GM13977 (cell line): Measurements from ENCODE around the gene ATP1B4.

Experiments
- DNase-seq: peaks from one replicate; pipeline ENCODE4 v3.0.0; 2012; ENCODE audit warnings: low spot score
- CTCF ChIP-seq: IDR thresholded peaks from 2 replicates; pipeline ENCODE4 v1.5.1; 2012; ENCODE audit warnings: mild to moderate bottlenecking, control low read depth; ENCODE audit not compliant: insufficient read depth; ENCODE audit errors: extremely low read depth, missing control alignments
- in situ Hi-C: fragments of 300-500 bp; cut with MboI; formaldehyde crosslinking; loops from one replicate; pipeline ENCODE4 v1.12.0; 2022; ENCODE audit warnings: low sequenced_read_pairs, low pct_unique_long_range_greater_than_20kb, mixed read lengths, inconsistent platforms; ENCODE audit not compliant: unreplicated experiment

Gene ATP1B4

GRCh38 chrX:120380699-120381098 is 18.8 kb downstream of the ATP1B4 start:
- in situ Hi-C loops, result no loop called here
- peak; percentile 37 for TF ChIP-seq CTCF
- DNase-seq, result peak; percentile 23

- DNase-seq, result no peak
- in situ Hi-C loops, result no loop called here
- no peak for TF ChIP-seq CTCF
Observed at GRCh38 chrX:120401301-120401700, 39.4 kb downstream of the ATP1B4 start.

- in situ Hi-C loops, result no loop called here
- TF ChIP-seq CTCF, result no peak
- no peak for DNase-seq
Observed at GRCh38 chrX:120402369-120402768, 40.5 kb downstream of the ATP1B4 start.

GRCh38 chrX:120406638-120407037 is 44.7 kb downstream of the ATP1B4 start:
- in situ Hi-C loops, result no loop called here
- no peak for DNase-seq
- TF ChIP-seq CTCF, result no peak

GRCh38 chrX:120408168-120408567 is 46.3 kb downstream of the ATP1B4 start:
- DNase-seq, result no peak
- in situ Hi-C loops, result no loop called here
- TF ChIP-seq CTCF, result no peak

- DNase-seq, result no peak
- no peak for TF ChIP-seq CTCF
- in situ Hi-C loops, result no loop called here
Observed at GRCh38 chrX:120419463-120419862, 57.6 kb downstream of the ATP1B4 start.

- no peak for DNase-seq
- in situ Hi-C loops, result no loop called here
- TF ChIP-seq CTCF, result no peak
Observed at GRCh38 chrX:120426599-120426998, 64.7 kb downstream of the ATP1B4 start.
